Measurements from ENCODE around the gene CPN2.
A peak's percentile ranks its signal among the peaks of the same experiment; 100 is the strongest.

Gene CPN2

DNA sequence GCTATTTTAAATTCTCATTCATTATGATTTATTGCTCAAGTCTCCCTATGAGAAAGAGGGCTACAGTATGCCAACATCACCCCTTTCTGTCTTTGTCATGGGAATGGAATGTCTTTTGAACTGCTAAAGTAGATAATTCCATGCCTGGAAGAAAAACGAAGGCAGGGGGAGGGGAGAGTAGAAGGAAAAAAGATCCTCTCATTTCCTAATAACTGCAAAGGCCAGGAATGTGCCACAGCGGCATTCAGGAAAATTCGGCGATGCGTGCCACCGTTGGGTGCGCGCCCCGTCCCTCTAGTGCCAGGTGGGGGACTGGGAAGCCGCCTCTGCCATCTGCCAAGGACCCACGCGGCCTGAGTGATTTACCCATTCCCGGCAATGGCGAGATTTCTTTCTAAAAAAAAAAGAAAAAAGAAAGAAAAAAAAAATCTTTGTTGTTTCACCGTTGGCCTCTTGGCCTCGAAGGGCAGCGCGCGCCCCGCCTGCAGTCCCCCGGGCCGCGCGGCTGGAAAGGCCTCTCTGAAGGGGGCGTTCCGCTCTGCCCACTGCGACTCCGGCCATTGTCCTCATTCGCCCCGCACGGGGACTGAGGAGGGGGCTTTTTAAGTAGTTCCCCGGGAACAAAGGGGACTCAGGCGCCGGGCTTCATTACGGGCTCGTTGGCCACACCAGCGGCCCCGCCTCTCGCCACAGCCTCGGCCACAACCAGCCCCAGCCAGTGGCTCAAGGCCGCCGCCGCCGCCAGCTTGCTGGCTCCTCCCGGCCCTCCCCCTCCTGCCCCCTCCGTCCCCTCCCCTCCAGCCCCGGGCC lies 54.5 kb downstream of the CPN2 start:
- no peak for DNase-seq (ENCODE audit: low spot score)
- peak overlapping the region in 1 of 2 donors; percentile 32 for H3K27ac ChIP-seq
- TF ChIP-seq, protein P1, sequence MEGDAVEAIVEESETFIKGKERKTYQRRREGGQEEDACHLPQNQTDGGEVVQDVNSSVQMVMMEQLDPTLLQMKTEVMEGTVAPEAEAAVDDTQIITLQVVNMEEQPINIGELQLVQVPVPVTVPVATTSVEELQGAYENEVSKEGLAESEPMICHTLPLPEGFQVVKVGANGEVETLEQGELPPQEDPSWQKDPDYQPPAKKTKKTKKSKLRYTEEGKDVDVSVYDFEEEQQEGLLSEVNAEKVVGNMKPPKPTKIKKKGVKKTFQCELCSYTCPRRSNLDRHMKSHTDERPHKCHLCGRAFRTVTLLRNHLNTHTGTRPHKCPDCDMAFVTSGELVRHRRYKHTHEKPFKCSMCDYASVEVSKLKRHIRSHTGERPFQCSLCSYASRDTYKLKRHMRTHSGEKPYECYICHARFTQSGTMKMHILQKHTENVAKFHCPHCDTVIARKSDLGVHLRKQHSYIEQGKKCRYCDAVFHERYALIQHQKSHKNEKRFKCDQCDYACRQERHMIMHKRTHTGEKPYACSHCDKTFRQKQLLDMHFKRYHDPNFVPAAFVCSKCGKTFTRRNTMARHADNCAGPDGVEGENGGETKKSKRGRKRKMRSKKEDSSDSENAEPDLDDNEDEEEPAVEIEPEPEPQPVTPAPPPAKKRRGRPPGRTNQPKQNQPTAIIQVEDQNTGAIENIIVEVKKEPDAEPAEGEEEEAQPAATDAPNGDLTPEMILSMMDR (IDR thresholded peaks at IDR 0.05): no peak
- peak overlapping the region; percentile 65 for H3K4me3 ChIP-seq

DNA sequence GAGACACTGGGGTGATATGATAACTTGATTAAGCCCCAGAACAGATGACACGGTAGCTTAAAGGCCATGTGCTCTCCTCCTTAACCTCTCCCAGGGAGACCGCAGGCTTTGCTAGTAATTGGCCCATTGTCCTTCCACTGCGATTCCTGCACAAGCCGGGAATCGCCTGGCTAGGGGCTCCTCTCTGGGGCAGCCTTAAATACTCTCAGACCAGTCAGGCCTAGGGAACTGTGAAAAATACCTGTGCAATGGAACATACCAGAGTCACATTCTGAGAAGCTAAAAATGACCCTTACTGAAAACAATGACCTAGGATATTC lies 56.3 kb downstream of the CPN2 start:
- no peak for DNase-seq (ENCODE audit: low spot score)
- TF ChIP-seq, protein P1 (IDR thresholded peaks at IDR 0.05): no peak
- Histone ChIP-seq H3K4me3 (no peak overlapping the region), H3K27ac (no peak overlapping the region)

DNA sequence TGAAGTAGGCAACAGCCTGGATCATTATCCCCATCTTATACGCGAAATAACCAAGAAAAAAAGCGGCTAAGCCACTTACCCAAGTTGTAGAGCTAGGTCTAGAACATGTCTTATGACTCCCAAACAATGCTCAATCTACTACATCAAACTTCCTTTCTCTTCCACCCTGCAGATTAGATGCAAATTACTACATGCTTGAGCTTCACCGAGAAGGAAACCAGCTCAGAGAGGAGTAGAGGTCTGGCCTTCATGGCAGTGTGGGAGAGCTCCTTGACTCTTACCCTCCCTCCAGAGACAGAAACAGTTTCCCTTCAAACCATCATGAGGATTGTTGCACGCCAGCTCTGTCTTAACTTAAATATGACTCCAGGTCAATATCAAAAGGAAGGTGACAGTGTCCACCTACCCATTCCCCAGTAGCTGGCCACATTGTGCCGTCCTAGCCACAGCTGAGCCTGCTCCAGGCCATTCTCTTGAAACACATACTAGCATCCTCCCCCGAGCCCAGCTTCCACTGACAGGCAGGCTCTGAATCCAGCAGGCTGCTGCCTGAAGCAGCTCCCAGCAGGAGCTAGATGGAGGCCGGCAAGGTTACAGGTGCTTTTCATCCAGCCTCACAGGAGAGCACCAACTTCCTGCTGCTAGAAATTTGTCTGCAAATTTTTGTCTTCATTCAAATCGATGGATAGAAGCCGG lies 56.8 kb downstream of the CPN2 start:
- Histone ChIP-seq H3K27ac (no peak overlapping the region), H3K4me3 (no peak overlapping the region)
- TF ChIP-seq, protein P1 (IDR thresholded peaks at IDR 0.05): no peak
- no peak for DNase-seq (ENCODE audit: low spot score)

DNA sequence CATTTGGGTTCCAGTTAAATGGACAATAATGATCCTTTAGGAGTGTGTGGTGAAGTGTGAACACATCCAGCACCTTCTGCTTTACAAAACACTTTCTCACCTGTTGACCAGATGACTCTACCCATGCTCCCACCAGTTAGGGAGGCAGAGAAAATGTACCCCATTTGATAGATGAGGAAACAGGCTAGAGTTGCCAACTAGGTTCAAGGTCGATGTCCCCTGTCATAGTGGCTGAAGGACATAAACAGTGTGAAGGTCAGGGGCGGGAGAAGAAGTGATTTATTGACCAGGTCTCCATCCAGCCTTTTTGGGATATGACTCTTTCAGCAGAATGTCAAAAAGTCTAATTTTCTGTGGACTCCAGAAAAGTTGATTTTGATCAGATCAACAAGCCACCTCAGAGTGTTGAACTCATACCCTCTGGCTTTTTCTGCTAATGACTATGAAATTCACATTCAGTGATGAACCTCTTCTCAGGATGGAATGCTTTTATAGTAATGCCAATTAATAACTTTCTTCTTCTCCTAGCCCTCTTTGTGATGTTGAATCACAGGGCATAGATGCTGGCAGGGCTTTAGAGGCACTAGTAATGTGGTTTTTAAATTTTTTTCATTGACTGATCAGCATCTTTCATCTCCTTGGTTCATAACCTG lies 57.5 kb downstream of the CPN2 start:
- TF ChIP-seq, protein P1 (IDR thresholded peaks at IDR 0.05): no peak
- H3K27ac ChIP-seq: no peak overlapping the region
- DNase-seq (ENCODE audit: low spot score): no peak
- no peak overlapping the region for H3K4me3 ChIP-seq

DNA sequence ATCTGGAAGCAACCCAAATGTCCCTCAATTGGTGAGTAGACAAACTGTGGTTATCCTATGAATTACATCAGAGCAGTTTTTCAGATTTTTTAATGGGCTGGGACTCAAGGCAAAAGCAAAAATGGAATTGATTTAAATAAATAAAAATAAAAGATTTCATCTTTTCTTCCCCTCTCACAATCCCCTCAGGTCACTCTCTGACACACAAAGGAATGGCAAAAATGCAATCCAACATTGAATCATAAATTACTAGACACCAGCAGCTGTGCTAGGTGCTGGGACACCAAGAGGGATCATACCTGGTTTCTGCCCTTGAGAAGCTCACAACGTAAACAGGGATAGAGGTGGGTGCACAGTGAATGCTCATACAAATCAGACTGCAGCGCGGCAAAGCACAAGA lies 58.8 kb downstream of the CPN2 start:
- TF ChIP-seq, protein P1 (IDR thresholded peaks at IDR 0.05): no peak
- no peak overlapping the region for H3K27ac ChIP-seq
- no peak for DNase-seq (ENCODE audit: low spot score)

More for the DNA sequence above, 58.8 kb downstream of the CPN2 start:
- no peak overlapping the region for H3K4me3 ChIP-seq

Measured in coronary artery (tissue), 2 donors.